Tibial nerve (tissue), 4 donors: ENCODE results near the gene OSBPL10. TPM values are rescaled to one million over a fixed set of nuclear protein-coding genes. Genes with fewer than 3 reads are reported as not detected.

Experiments used
- DNase-seq, 2 donors: peaks; one replicate each; pipeline ENCODE4 v3.0.0-alpha.2; 2019; ENCODE audit warnings: low spot score in 2 of 2
- H3K27ac ChIP-seq, 4 donors: fragments of 200-600 bp; sonication (generic) in 3 of 4; one replicate each; pipeline ENCODE4 v1.5.1; 2017 to 2019; ENCODE audit warnings: mild to moderate bottlenecking in 1 of 4
- H3K27me3 ChIP-seq, 2 donors: fragments of 200-600 bp; sonication (generic) in 1 of 2; one replicate each; pipeline versions ENCODE4 v1.5.1 to v1.6.0; 2017 to 2019
- H3K36me3 ChIP-seq, 3 donors: fragments of 200-600 bp; sonication (generic); one replicate each; pipeline ENCODE4 v1.5.1; 2018 to 2019
- H3K4me1 ChIP-seq, 4 donors: fragments of 200-600 bp; sonication (generic) in 3 of 4; one replicate each; pipeline ENCODE4 v1.5.1; 2017 to 2019
- H3K4me3 ChIP-seq, 4 donors: fragments of 200-600 bp; sonication (generic) in 3 of 4; one replicate each; pipeline ENCODE4 v1.5.1; 2017 to 2019; ENCODE audit warnings: mild to moderate bottlenecking in 1 of 4, moderate library complexity in 1 of 4
- H3K9me3 ChIP-seq, 4 donors: fragments of 200-600 bp; sonication (generic) in 3 of 4; one replicate each; pipeline ENCODE4 v1.5.1; 2017 to 2019
- EP300 ChIP-seq, 2 donors: sonication (generic); formaldehyde crosslinking; IDR thresholded peaks; one replicate each; pipeline ENCODE4 v1.6.1; 2017; ENCODE audit warnings: antibody characterized with exemption in 2 of 2, mild to moderate bottlenecking in 1 of 2
- POLR2A ChIP-seq, 2 donors: fragments of 450-650 bp; IDR thresholded peaks; one replicate each; pipeline ENCODE4 v1.6.1; 2017; ENCODE audit warnings: antibody characterized with exemption in 2 of 2, mild to moderate bottlenecking in 2 of 2, moderate library complexity in 2 of 2
- WGBS, 2 donors: methylation state at CpG; one replicate each; pipeline ENCODE4 v1.1.5; 2018; 5-methylcytosine and 5-hydroxymethylcytosine counted together
- total RNA-seq, 4 donors: library from RNA; depleted of rRNA; stranded (reverse); fragments of >200 nt; gene quantifications; one replicate each; pipeline ENCODE4 v1.1.0, GENCODE V29; 2016
- TF ChIP-seq, protein P1 (sequence below), 5 experiments: fragments of 200-600 bp in 3 of 5; fragments of 450-650 bp in 2 of 5; sonication (generic) in 3 of 5; IDR thresholded peaks; one replicate each; pipeline ENCODE4 v1.5.1; 2016 to 2019; ENCODE audit warnings: antibody characterized with exemption in 5 of 5, mild to moderate bottlenecking in 3 of 5, moderate library complexity in 2 of 5

Gene OSBPL10
- total RNA-seq, 4 donors from 2014 or later, result 45.0 to 79.2 (median 60.4) TPM

DNA sequence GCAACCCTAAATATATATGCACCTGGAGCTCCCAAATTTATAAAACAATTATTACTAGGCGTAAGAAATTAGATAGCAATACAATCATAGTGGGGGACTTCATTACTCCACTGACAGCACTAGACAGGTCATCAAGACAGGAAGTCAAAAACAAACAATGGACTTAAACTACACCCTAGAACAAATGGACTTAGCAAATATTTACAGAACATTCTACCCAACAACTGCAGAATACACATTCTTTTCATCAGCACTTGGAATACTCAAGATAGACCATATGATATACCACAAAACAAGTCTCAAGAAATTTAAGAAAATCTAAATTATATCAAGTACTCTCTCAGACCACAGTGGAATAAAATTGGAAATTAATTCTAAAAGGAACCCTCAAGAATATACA lies 201.5 kb downstream of the OSBPL10 start:
- WGBS, 2 donors, result 53 to 93% methylated on average over 1 of the region's 1 CpG
- H3K27ac ChIP-seq, result no peak overlapping the region
- peaks cover 0 to 15% (median 0%) of the 10 kb centered on the region in 4 donors for H3K9me3 ChIP-seq
- no peak overlapping the region for H3K4me3 ChIP-seq
- no peak for DNase-seq
- no peaks in the 10 kb centered on the region for H3K4me1 ChIP-seq
- no peaks in the 10 kb centered on the region for H3K36me3 ChIP-seq
- H3K27me3 ChIP-seq, result no peaks in the 10 kb centered on the region
- TF ChIP-seq POLR2A (IDR thresholded peaks at IDR 0.05) (no peak), EP300 (IDR thresholded peaks at IDR 0.05) (no peak)
- TF ChIP-seq, protein P1, sequence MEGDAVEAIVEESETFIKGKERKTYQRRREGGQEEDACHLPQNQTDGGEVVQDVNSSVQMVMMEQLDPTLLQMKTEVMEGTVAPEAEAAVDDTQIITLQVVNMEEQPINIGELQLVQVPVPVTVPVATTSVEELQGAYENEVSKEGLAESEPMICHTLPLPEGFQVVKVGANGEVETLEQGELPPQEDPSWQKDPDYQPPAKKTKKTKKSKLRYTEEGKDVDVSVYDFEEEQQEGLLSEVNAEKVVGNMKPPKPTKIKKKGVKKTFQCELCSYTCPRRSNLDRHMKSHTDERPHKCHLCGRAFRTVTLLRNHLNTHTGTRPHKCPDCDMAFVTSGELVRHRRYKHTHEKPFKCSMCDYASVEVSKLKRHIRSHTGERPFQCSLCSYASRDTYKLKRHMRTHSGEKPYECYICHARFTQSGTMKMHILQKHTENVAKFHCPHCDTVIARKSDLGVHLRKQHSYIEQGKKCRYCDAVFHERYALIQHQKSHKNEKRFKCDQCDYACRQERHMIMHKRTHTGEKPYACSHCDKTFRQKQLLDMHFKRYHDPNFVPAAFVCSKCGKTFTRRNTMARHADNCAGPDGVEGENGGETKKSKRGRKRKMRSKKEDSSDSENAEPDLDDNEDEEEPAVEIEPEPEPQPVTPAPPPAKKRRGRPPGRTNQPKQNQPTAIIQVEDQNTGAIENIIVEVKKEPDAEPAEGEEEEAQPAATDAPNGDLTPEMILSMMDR (IDR thresholded peaks at IDR 0.05), result no peak

DNA sequence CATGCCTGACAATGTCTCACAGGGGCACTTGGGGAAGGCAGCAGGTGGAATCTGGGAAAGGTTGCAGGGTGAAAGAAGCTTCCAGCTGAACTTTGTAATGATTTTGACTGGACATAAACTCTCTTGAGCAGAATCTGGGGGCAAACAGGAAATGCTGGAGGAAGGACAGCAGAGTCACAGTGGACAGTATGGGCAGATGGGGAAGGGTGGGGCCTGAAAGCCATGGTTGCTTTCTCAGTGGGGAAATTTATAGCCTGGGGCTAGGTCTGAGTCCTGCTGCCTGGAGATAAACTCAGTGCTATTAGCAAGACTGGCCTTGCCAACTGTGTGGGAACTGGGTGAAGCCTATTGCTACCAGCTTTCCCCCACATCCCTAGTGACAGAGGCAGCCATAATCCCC lies 203.2 kb downstream of the OSBPL10 start:
- H3K4me3 ChIP-seq, result no peak overlapping the region
- H3K27ac ChIP-seq, result no peak overlapping the region
- no peaks in the 10 kb centered on the region for H3K27me3 ChIP-seq
- H3K4me1 ChIP-seq, result no peaks in the 10 kb centered on the region
- H3K9me3 ChIP-seq, result peaks cover 0 to 15% (median 0%) of the 10 kb centered on the region in 4 donors
- no peak for DNase-seq
- no peaks in the 10 kb centered on the region for H3K36me3 ChIP-seq
- TF ChIP-seq POLR2A (IDR thresholded peaks at IDR 0.05) (no peak), EP300 (IDR thresholded peaks at IDR 0.05) (no peak)
- TF ChIP-seq, protein P1 (IDR thresholded peaks at IDR 0.05), result no peak

DNA sequence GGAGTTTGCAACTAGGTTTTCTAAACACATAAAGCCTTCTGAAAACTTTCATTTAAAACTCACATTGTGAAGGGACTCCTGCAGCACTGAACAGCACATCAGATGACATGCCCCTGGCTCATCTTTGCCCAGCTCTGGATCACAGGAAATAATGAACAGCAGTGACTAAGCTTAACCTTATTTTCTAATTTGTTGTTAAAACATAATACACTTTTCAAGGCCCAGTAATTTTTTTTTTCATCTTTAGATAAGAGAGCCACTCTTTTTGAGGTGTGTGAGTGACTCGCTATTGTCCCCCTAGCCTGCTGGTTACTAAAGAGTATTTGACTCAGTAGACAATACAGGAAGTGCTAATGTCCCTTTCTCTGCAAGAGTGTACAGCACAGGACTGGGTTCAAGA lies 204.0 kb downstream of the OSBPL10 start:
- H3K36me3 ChIP-seq, result no peaks in the 10 kb centered on the region
- H3K4me1 ChIP-seq, result no peaks in the 10 kb centered on the region
- H3K27me3 ChIP-seq, result no peaks in the 10 kb centered on the region
- no peak for TF ChIP-seq EP300 (IDR thresholded peaks at IDR 0.05)
- TF ChIP-seq POLR2A (IDR thresholded peaks at IDR 0.05), result no peak
- TF ChIP-seq, protein P1 (IDR thresholded peaks at IDR 0.05), result no peak
- H3K9me3 ChIP-seq, result peaks cover 0 to 12% (median 0%) of the 10 kb centered on the region in 4 donors
- 96 to 100% methylated on average over 1 of the region's 1 CpG for WGBS, 2 donors
- H3K27ac ChIP-seq, result no peak overlapping the region
- H3K4me3 ChIP-seq, result no peak overlapping the region
- DNase-seq, result no peak

DNA sequence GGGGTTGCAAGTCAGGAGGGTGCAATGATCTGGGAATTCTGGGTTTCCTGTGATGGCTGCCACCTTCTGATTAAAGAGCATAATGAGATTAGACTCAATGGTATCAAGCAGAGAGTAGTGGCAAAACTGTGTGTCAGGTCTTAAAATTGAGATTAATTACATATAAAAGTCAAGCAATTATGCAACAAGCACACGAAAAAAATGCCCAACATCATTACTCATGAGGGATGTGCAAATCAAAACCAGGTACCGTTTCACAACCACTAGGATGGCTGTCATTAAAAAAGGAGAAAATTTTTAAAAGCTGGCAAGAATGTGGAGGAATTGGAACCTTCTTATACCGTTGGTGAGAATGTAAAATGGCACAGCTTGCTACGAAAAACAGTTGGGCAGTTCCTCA lies 205.0 kb downstream of the OSBPL10 start:
- Histone ChIP-seq H3K27ac (no peak overlapping the region), H3K27me3 (no peaks in the 10 kb centered on the region), H3K9me3 (peaks cover 0 to 9% (median 0%) of the 10 kb centered on the region in 4 donors), H3K4me1 (no peaks in the 10 kb centered on the region), H3K36me3 (no peaks in the 10 kb centered on the region), H3K4me3 (no peak overlapping the region)
- 83 to 90% methylated on average over 4 of the region's 4 CpGs for WGBS, 2 donors
- TF ChIP-seq, protein P1 (IDR thresholded peaks at IDR 0.05), result no peak
- no peak for TF ChIP-seq EP300 (IDR thresholded peaks at IDR 0.05)
- TF ChIP-seq POLR2A (IDR thresholded peaks at IDR 0.05), result no peak
- DNase-seq, result no peak

DNA sequence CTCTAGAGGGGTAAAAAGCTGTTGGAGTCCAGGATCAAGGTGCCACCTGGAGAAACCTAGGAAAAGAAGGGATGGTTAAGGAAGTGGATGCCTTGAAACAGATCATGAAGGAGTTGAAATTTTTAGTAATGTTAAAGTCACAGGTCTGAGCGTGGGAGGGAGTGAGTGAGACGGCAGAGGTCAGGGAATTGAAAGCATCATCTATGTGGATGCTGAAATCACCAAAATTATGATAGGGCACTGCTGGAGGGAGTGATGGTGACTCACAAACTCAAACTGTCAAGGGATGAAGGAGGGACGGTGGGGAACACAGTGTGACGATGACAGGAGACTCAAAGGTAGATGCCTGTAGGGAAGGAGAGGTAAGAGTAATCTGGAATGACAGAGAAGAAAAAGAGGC lies 205.7 kb downstream of the OSBPL10 start:
- Histone ChIP-seq H3K36me3 (no peaks in the 10 kb centered on the region), H3K4me3 (no peak overlapping the region), H3K27ac (no peak overlapping the region), H3K4me1 (no peaks in the 10 kb centered on the region), H3K9me3 (peaks cover 0 to 9% (median 0%) of the 10 kb centered on the region in 4 donors), H3K27me3 (no peaks in the 10 kb centered on the region)
- 87% methylated on average over 4 of the region's 4 CpGs for WGBS, 2 donors
- TF ChIP-seq, protein P1 (IDR thresholded peaks at IDR 0.05), result no peak
- no peak for TF ChIP-seq POLR2A (IDR thresholded peaks at IDR 0.05)
- TF ChIP-seq EP300 (IDR thresholded peaks at IDR 0.05), result no peak
- DNase-seq, result no peak
